Measurements from ENCODE around the gene PSTK.

Gene PSTK

GRCh38 chr10:122980209-122981065 lies at the start of gene PSTK:
Gene PSTK, plus strand, starts transcription at chr10:122980401. Its CDS starts 79 bp downstream, at chr10:122980480.
- peak; percentile 81 for DNase-seq (ENCODE audit: low read depth)

GRCh38 chr10:122931088-122931906 lies 48.9 kb upstream of the PSTK start:
- DNase-seq (ENCODE audit: low read depth) = no peak

DNA sequence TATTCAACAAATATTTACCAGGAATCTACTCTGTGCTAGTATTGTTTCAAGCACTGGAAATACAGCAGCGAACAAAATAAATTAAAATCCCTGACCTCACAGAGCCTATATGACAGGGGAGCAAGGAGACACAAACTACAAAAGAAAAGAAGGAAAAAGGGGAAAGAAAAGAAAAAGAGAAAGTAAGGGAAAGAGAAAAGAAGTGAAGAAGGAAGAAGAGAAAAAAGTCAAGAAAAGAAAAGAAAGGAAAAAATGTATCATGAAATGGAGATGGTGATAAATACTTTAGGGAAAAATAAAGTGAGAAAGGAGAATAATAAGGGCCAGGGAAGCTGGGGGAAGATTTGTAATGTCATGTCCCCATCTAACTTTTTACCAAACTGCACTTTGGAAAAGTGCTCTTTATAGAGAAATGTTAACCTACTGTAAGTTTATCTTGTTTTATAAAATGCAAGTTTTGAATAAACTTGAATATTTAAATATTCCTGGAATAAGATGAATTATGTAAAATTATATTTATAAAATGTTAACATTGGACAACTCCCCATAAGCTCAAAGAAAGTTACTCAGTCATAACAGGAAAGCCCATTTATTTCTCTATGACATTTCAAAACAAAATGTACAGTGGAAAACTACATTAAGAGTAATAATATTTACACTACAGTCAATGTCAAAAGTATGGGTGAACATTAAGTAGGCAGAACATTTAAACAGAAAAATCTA lies 40.9 kb upstream of the PSTK start:
- no peak for DNase-seq (ENCODE audit: low read depth)

DNA sequence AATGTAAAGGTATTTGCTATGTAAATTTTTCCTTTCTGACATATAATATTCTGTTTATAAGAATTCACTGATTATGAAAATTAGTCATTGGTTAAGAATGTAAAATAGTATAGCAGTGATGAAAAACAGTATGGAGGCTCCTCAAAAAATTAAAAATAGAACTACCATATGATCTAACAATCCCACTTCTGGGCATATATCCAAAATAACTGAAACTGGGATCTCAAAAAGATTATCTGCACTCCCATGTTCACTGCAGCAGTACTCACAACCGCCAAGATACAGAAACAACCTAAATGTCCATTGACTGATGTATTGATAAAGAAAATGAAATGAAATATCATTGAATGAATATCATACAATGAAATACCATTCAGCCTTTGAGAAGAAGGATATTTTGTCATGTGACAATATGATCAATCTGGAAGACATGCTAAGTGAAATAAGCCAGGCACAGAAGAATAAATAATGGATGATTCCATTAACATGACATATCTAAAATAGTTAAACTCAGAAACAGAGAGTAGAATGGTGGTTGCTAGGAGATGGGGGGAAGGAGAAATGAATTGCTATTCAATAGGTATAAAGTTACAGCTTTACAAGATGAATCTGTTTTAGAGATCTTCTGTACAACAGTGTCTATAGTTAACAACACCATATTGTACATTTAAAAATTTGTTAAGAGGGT lies 40.2 kb upstream of the PSTK start:
- DNase-seq (ENCODE audit: low read depth) = no peak

- no peak for DNase-seq (ENCODE audit: low read depth)
Observed at GRCh38 chr10:122949296-122949695, 30.9 kb upstream of the PSTK start.

DNA sequence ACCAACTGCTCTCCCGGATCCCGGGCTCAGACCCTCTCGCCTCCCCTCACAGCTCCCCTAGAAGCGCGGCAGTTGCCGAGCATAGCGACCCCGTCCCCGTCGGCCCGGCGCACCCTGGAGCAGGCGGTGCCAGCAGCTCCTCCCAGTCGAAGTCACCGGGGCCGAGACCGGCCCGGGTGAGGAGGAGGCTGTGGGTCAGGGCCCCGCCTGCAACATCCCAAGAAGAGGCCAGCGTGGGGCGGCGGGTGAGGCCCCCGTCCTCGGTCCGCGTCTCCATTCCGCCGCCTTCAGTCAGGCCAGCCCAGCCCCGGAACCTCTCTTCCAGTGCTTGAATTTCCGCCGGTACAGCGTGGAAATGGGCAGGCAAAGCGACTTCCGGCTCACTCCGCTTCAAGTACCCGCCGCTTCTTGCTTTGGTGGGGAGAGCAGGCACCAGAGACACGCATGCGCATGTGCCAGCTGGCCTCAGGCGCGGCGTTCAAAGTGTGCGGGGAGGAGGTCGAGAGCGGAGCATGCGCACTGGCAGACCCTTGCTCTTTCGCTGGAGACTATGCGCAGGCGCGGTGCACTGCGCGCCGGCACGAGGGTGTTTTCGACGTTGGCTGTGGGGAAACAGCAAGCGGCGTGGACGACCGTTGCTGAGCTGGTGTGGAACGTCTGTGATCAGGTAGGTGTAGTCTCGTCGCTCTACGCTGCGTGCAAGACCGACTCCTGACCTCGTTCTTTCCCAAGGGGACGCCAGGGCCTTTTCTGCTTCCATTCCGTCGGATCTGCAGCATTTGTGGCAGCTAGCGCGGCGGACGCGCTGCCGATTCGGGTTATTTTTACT lies 26.1 kb upstream of the PSTK start, which contains the start of gene C10orf88:
TSS of gene C10orf88 (minus strand) at position 326 of the 829 bp plus-strand sequence. CDS start at position 277, 49 bp downstream.
- peak; percentile 98 for DNase-seq (ENCODE audit: low read depth)

GRCh38 chr10:122954731-122955050 lies 25.5 kb upstream of the PSTK start:
- DNase-seq (ENCODE audit: low read depth) = no peak

DNA sequence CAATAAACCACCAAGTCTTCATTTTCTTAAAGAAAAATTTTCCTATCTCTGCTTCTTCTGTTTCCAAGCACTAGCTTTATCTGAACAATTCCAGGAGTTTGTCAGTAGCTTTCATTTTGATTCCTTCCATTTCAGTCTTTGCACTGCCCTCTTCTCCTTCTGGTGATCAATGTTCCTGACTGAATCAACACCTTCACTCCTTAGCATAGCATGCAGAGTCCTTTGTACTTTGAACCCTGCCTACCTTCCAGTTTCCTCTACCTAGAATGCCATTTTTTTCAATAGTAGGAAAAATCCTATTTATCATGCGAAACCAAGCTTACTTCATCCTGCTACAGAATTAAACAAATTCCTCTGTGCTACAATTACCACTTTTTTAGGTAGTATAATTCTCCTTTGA lies 24.3 kb upstream of the PSTK start:
- DNase-seq (ENCODE audit: low read depth) = no peak

DNA sequence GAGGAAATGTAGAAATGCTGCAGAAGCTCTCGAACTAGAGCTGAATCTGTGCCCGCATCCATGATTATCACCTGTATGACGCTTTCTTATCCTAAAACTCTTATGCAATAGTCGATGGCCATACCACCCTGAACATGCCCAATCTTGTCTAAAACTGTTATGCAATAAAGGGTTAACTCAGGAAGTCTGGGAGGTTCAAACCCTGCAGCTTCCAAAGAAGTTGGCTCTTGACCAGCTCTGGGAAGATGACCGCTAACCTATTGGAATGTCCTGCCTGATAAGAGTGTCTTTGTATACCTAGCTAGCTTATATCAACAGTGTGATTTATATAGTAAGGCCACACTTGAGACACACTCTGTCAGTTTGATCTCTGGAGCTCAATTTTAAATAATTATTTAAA lies 22.7 kb upstream of the PSTK start:
- DNase-seq (ENCODE audit: low read depth) = no peak

- DNase-seq (ENCODE audit: low read depth) = no peak
Observed at GRCh38 chr10:122962405-122962804, 17.8 kb upstream of the PSTK start.

DNA sequence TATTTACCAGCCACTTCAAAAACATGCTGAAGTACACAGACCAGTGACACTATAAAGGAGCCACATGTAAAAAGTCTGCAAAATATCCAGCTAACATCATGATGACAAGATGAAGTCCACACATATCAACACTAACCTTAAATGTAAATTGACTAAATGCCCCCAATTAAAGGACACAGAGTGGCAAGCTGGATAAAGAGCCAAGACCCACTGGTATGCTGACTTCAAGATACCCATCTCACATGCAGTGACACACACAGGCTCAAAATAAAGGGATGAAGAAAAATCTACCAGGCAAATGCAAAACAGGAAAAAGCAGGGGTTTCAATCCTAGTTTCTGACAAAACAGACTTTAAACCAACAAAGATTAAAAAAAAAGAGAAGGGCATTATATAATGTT lies 13.3 kb upstream of the PSTK start:
- DNase-seq (ENCODE audit: low read depth) = no peak

DNA sequence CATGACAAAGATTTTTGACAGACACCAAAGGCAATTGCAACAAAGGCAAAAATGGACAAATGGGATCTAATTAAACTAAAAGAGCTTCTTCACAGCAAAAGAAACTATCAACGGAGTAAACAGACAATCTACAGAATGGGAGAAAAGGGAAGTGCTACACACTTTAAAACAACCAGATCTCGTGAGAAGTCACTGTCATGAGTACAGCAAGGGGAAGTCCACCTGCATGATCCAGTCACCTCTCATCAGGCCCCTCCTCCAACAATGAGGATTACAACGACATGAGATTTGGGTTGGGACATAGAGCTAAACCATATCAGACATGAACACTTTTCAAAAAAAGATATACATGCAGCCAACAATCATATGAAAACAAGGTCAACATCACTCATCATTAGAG lies 11.5 kb upstream of the PSTK start:
- no peak for DNase-seq (ENCODE audit: low read depth)

- DNase-seq (ENCODE audit: low read depth) = no peak
Observed at GRCh38 chr10:122974023-122974422, 6.2 kb upstream of the PSTK start.

DNA sequence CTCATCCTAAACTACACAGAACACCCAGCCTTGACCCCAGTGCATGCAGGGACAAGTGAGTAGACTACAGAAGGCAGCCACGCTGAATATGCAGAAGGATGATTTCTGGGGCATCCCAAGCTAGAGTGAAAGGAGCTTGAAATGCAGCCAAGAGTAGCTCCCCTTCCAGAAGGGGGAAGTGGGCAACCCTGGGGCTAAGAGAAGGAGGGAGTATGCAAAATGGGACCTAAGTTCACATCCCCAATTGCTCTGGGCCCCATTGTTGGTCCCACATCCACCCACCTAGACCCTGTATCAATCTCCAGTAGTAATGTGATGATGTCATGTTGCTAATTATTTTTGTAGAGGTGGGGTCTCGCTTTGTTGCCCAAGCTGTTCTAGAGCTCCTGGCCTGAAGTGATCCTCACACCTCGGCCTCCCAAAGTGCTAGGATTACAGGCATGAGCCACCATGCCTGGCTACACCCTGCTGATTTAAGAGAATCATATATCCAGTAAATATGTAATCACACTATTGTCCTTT lies 5.6 kb upstream of the PSTK start:
- DNase-seq (ENCODE audit: low read depth) = no peak

- no peak for DNase-seq (ENCODE audit: low read depth)
Observed at GRCh38 chr10:122981066-122981464, 864 bp downstream of the PSTK start.

DNA sequence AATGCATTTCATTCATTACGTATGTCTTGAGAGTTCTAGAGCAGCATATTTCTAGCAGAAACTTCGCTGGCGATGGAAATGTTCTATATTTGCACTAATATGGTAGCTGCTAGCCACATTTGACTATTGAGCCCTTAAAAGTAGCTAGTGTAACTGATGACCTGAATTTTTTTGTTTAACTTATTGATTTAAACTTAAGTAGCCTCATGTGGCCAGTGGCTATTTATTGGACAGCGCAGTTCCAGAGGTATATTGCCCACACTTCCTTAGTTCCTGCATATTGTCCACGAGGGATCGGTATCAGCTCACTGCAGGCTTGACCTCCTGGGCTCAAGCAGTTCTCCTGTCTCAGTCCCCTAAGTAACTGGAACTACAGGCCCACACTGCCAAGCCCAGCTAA lies 3.7 kb downstream of the PSTK start:
- DNase-seq (ENCODE audit: low read depth) = no peak

GRCh38 chr10:122984708-122985107 lies 4.5 kb downstream of the PSTK start:
- no peak for DNase-seq (ENCODE audit: low read depth)

- DNase-seq (ENCODE audit: low read depth) = no peak
Observed at GRCh38 chr10:122986335-122986734, 6.1 kb downstream of the PSTK start.

DNA sequence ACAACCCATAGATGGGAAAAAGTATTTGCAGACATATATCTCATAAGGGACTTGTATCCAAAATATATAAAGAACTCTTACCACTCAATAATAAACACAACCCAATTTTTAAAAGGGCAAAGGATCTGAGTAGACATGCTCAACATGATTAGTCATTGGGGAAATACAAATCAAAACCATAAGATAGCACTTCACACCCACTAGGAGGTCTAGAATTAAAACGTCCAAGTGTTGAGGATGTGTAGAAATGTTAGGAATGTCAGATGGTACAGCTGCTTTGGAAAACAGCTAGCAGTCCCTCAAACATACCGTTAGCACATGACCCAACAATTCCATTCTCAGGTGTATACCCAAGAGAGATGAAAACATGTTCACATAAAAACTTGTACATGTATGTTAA lies 8.3 kb downstream of the PSTK start:
- DNase-seq (ENCODE audit: low read depth) = no peak

DNA sequence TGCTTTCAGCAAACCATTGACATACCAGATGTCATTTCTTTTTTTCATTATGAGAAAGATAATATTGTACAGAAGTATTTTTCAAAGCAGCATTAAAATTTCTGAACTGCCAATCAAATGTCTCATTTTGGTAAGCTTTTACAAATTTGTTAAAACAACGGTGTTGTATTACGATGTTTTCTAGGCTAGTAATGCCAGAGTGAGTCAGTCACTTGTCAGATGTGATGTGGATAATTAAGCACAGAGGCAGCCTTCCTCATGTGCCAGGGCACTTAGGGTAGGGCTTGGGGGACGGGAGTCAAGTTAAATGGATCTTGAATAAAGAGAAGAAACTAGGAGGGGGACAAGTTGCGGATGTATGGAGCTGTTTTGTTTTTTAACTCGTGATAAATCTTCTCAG lies 10.1 kb downstream of the PSTK start:
- DNase-seq (ENCODE audit: low read depth) = no peak

DNA sequence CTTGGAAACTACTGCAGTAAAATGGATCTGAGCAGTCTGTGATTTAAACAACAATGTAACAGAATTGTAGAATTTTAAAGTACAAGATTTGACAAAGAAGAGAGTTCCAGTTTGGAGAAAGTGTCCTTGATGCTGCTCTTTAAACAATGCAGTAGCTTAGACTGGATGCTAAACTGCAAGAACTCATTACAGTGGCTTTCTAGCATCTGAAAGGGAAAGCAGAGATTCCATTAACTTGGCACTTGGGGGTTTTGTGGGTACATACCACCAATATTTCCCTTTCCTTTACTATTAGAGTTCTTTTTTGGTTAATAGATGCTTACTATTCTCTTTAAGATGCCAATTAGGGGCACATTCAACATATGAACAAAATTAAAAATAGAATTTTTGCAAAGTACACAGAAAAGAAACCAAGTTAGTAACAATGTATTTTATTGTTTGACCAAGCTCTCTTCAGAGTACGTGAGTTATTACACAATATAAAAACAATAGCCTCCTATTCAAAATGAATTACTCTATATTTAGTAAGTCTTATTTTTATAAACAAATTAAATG lies 11.9 kb downstream of the PSTK start:
- no peak for DNase-seq (ENCODE audit: low read depth)
